ENCODE data around the gene MT1G. TPM values are rescaled to one million over a fixed set of nuclear protein-coding genes. Genes with fewer than 3 reads are reported as not detected.

MT1G gene
- polyA plus RNA-seq, 1 donor from 2014 or later: not detected

DNA sequence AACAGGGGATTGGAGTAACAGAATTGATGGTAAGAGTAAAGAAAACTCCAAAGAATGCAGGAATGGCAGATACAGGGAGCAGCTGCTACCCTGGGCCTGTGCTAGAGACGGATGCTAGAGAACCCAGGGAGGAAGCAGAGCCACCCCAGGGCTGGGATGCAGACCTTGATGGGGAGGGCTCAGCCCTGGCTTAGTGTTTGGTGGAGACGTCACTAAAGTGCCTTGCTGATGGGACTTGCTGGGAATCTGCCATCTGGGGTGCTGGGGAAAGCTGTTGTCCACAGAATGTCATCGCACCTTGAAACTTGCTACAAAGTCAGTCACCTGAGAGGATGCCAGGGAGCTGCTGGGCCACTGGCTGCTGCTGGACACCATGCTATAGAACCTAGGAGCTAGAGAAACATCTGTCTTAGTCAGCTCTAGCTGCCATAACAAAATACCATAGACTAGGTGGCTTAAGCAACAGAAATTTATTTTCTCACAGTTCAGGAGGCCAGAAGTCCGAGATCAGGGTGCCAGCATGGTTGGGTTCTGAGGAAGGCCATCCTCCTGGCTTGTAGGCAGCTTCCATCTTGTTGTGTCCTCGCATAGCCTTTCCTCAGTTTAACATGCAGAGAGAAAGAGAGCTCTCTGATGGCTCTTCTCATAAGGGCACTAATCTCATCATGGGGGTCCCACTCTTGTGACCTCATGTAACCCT, 29.7 kb upstream of the MT1G start:
- Histone ChIP-seq H3K9me2 (ENCODE audit: insufficient read depth, low read length) (no peaks in the 10 kb centered on the region), H3K79me2 (replicated peaks; ENCODE audit: insufficient read depth, low read length) (no peaks in the 10 kb centered on the region), H3K36me3 (ENCODE audit: insufficient read depth, low read length) (no peaks in the 10 kb centered on the region), H2AFZ (ENCODE audit: low read depth, low read length) (no peak overlapping the region), H3K4me3 (ENCODE audit: low read length) (no peak overlapping the region), H3K9me3 (ENCODE audit: low read length) (no peaks in the 10 kb centered on the region), H3K9ac (ENCODE audit: low read length) (no peak overlapping the region), H3F3A (ENCODE audit: insufficient read depth, low read length, poor library complexity, severe bottlenecking) (no peaks in the 10 kb centered on the region), H3K4me2 (ENCODE audit: low read length) (no peak overlapping the region), H3K27me3 (ENCODE audit: insufficient read depth, low read depth, low read length) (no peaks in the 10 kb centered on the region), H3K27ac (ENCODE audit: low read length) (no peak overlapping the region), H4K20me1 (ENCODE audit: insufficient read depth) (no peaks in the 10 kb centered on the region)
- TF ChIP-seq MXI1 (conservative IDR thresholded peaks at IDR 0.05; ENCODE audit: poor library complexity, severe bottlenecking) (no peak), POLR2AphosphoS5 (IDR thresholded peaks at IDR 0.05) (no peak), CTCF (IDR thresholded peaks at IDR 0.05; ENCODE audit: poor library complexity, severe bottlenecking) (no peak), SMC3 (conservative IDR thresholded peaks at IDR 0.05; ENCODE audit: poor library complexity) (no peak), TAF1 (IDR thresholded peaks at IDR 0.05; ENCODE audit: low read depth) (no peak), EZH2 (IDR thresholded peaks at IDR 0.05; ENCODE audit: borderline replicate concordance, insufficient read depth, low read length, poor library complexity, severe bottlenecking) (no peak), RAD21 (conservative IDR thresholded peaks at IDR 0.05) (no peak), EP300 (conservative IDR thresholded peaks at IDR 0.05; ENCODE audit: poor library complexity, severe bottlenecking) (no peak), REST (IDR thresholded peaks at IDR 0.05; ENCODE audit: borderline replicate concordance) (no peak)

GRCh38 chr16:56695246-56695645, 27.4 kb upstream of the MT1G start:
- H3K9ac ChIP-seq (ENCODE audit: low read length): no peak overlapping the region
- H2AFZ ChIP-seq (ENCODE audit: low read depth, low read length): no peak overlapping the region
- H3K4me3 ChIP-seq (ENCODE audit: low read length): no peak overlapping the region
- no peaks in the 10 kb centered on the region for H3F3A ChIP-seq (ENCODE audit: insufficient read depth, low read length, poor library complexity, severe bottlenecking)
- TF ChIP-seq REST (IDR thresholded peaks at IDR 0.05; ENCODE audit: borderline replicate concordance): no peak
- TF ChIP-seq POLR2AphosphoS5 (IDR thresholded peaks at IDR 0.05): no peak
- TF ChIP-seq SMC3 (conservative IDR thresholded peaks at IDR 0.05; ENCODE audit: poor library complexity): no peak
- no peak for TF ChIP-seq TAF1 (IDR thresholded peaks at IDR 0.05; ENCODE audit: low read depth)
- TF ChIP-seq RAD21 (conservative IDR thresholded peaks at IDR 0.05): no peak
- TF ChIP-seq CTCF (IDR thresholded peaks at IDR 0.05; ENCODE audit: poor library complexity, severe bottlenecking): no peak
- TF ChIP-seq EP300 (conservative IDR thresholded peaks at IDR 0.05; ENCODE audit: poor library complexity, severe bottlenecking): no peak
- no peak for TF ChIP-seq MXI1 (conservative IDR thresholded peaks at IDR 0.05; ENCODE audit: poor library complexity, severe bottlenecking)
- no peak for TF ChIP-seq EZH2 (IDR thresholded peaks at IDR 0.05; ENCODE audit: borderline replicate concordance, insufficient read depth, low read length, poor library complexity, severe bottlenecking)
- H3K36me3 ChIP-seq (ENCODE audit: insufficient read depth, low read length): no peaks in the 10 kb centered on the region
- no peak overlapping the region for H3K27ac ChIP-seq (ENCODE audit: low read length)
- no peaks in the 10 kb centered on the region for H3K79me2 ChIP-seq (replicated peaks; ENCODE audit: insufficient read depth, low read length)
- no peaks in the 10 kb centered on the region for H4K20me1 ChIP-seq (ENCODE audit: insufficient read depth)
- H3K9me2 ChIP-seq (ENCODE audit: insufficient read depth, low read length): no peaks in the 10 kb centered on the region
- H3K9me3 ChIP-seq (ENCODE audit: low read length): no peaks in the 10 kb centered on the region
- no peaks in the 10 kb centered on the region for H3K27me3 ChIP-seq (ENCODE audit: insufficient read depth, low read depth, low read length)
- H3K4me2 ChIP-seq (ENCODE audit: low read length): no peak overlapping the region
